ENCODE measurements around the gene IDS.

- no peak for TF ChIP-seq CTCF (IDR thresholded peaks at IDR 0.05)
- no peak for TF ChIP-seq POLR2AphosphoS5 (IDR thresholded peaks at IDR 0.05)
- TF ChIP-seq POLR2A (IDR thresholded peaks at IDR 0.05) = no peak
Observed at GRCh38 chrX:149531599-149531998, 26.5 kb upstream of the IDS start.

All from stomach (tissue), 4 donors.